Pulmonary artery endothelial cell (primary cell): ENCODE data around the gene PGBD4. TPM values are rescaled to one million over a fixed set of nuclear protein-coding genes. Genes with fewer than 3 reads are reported as not detected.
A peak's percentile ranks its signal among the peaks of the same experiment; 100 is the strongest.

ENCODE experiments used
- DNase-seq: peaks from one replicate; pipeline ENCODE4 v3.0.0-alpha.2; 2011; ENCODE audit warnings: low read depth, low spot score
- total RNA-seq: library from RNA; depleted of rRNA; stranded (reverse); fragments of >200 nt; gene quantifications from 2 replicates; pipeline ENCODE4 v1.2.3, GENCODE V29; 2014

PGBD4 gene
- 1.1 and 1.7 TPM in 2 replicates for total RNA-seq

DNA sequence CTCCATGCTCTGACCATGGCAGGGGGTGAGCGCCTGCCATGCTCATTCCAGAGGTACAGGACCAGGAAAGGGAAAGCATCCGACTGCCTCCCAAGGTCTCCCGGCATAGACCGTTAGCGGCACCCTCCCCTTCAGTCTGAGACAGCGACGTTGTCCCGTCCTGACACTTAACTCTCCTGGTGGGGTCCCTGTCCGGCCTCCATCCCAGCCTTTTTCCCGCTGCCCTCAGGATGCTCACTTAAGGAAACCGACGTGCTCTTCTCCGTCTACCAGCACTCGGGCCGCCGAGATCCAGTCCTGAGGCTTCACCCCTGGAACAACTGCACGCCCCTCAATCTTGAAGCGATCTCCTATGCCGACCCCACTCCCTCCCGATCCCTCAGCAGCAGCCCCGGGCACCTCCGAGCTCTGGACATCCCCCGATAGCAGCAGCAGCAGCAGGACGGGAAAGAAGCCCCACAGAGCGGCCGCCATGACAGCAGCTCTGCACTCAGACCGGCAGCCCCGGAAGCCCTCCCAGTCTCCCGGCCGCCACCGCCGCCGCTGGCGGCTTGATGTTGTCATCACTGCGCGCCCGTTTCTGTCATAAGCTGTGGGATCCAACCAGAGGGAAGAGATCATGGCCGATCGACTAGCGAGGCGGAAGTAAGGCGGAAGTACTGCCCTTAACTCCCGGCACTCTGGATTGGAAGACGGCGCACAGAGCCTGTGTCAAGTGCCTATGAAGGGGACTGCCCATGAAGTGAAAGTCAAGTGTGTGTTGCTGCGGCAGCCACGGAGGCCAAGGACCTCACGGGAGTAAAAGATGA, at the start of gene PGBD4, which contains the start of gene EMC7:
TSS of gene PGBD4 (plus strand) at position 718 of the 809 bp plus-strand sequence. CDS start 449 bp downstream, outside the sequence.
TSS of gene EMC7 (minus strand) at position 497 of the 809 bp plus-strand sequence. CDS start at position 474, 23 bp downstream.
- DNase-seq, result peak; percentile 99

DNA sequence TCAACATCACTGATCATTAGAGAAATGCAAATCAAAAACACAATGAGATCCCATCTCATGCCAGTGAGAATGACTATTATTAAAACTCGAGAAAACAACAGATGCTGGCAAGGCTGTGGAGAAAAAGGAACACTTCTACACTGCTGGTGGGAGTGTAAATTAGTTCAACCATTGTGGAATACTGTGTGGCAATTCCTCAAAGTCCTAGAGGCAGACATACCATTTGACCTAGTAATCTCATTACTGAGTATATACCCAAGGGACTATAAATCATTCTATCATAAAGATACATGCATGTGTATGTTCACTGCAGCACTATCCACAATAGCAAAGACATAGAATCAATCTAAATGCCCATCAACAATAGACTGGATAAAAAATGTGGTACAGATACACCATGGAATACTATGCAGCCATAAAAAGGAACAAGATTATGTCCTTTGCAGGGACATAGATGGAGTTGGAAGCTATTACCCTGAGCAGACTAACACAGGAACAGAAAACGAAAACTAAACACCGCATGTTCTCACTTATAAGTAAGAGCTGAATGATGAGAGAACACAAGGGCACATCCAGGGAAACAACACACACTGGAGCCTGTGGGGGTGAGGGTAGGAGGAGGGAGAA, 47.7 kb upstream of the PGBD4 start:
- no peak for DNase-seq

DNA sequence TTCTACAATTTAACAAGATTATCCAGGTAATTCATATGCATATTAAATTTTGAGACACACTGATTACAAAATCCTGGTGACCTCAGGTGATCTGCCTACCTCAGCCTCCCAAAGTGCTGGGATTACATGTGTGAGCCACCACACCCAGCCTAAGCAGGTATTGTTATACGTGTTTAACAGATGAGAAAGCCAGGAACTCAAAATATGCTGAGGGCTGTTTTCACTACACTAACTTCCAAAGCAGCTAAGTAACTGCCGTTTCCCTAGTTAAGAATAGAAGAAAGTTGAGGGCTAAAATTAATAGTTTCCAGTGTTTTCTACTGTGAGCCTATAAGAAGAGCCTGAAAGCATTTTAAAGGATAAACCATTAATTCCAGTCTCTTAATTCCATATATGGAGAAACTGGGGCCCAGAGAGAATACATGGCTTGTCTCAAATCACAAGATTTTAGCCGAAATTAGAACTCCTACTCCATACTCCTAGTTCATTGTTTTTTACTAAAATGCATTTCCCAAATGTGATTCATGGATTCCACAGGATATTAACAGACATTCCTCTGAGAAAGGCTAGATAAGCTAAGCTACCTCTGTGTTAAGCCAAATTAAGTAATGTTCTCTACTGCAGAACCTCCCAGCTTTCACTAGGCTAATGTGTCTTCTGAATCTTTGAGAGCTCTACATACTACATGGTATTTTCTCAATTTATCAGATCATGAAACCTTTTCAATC, 45.9 kb upstream of the PGBD4 start:
- DNase-seq, result peak; percentile 57

DNA sequence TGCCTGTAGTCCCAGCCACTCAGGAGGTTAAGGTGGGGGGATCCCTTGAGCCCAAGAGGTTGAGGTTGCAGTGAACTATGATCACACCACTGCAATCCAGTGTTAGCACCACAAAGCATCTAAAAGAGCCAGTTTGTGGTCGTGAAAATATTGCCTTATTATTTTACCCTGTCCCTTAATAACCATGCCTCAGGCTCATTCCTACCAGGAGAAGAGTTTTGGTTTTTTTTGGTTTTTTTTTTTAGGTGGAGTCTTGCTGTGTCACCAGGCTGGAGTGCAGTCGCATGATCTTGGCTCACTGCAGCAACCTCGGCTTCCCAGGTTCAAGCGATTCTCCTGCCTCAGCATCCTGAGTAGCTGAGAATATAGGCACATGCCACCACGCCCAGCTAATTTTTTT, 45.0 kb upstream of the PGBD4 start:
- no peak for DNase-seq

DNA sequence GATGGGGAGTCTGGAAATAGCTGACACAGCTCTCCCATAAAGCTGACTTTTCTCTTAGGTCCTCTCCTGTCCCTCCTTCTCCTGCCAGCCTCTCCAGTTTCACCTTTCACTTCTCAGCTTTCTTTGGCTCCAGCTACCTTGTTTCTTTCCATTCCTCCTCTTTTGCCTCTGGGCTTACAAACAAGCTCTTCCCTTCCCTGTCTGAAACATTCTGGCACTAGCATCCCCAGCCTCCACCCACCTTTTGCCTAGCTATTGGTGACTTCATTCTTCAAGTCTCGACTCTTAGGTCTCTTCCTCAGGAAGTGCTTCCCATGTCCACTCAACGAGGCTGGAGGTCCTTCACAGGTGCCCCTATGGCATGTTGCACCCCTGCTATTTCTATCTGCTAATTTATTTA, 42.4 kb upstream of the PGBD4 start:
- DNase-seq, result no peak

DNA sequence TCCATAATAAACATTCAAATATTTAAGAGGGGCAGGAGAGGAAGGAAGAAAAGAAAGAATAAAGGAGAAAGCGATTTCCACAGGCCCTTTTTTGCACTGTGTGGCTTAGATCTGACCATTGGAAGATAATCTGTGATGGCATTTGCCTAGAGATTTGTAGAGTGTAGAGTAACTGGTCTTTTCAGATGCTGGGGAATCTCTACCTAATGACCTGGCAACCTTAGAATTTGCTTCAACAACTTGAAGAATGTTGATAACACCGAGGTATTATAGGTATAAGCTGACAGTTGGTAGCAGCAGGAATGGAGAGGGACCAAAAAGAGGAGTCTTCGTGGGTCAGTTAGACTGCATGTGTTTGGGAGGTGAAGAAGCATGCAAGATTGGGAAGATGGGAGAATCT, 41.9 kb upstream of the PGBD4 start:
- no peak for DNase-seq

DNA sequence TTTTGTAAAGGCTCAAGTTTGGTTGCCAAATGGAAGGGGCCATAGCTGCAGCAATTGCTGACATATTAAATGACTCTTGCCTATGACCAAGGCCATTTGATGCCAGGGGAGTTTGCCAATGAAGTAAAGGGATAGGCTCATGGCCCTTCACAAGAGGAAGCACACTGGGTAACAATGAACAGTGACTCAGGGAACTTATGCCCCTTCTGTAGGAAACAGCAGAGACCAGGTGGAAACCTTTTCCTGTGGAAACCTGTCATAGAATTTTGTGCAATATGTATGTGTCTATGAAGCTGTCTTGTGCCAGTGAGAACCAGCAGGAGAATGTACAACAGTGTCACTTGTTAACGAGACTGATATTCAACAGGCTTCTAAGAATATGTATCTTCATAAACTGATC, 37.4 kb upstream of the PGBD4 start:
- no peak for DNase-seq

DNA sequence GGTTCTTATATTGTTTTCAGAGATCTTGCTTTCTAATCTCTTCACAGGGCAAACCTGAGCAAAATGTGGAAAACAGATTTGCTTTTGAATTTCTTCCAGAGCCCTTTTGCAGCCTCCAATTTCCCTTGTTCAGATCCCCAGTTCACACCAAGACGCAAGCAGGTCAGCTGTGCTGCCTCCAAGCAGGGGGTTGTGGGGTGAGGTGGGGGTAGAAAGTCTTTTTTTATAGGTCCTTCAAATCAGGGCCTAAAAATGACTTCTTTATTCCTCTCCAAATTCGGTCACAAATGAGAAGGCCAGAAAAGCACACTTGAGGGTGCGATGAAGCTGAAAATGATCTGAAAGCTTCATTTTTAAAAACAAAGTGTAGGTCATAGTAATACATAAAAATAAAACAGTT, 36.6 kb upstream of the PGBD4 start:
- no peak for DNase-seq

DNA sequence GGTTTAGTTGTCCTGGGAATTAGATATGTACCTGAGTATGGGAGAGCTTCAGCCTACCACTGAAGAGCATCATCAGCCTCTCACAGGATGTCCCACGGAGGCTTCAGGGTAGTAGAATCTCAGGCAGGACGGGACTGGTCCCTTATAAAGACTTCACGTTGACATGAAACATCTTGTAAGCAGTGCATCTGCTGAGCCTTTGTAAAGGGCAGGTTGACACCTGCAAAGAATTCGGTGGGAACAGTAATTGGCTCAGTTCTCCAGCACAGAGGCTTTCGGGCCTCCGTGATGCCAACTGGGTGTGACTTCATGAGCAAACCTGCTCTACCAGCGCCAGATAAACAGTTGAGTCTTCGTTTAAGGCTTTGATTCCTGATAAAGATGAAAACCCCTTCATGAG, 35.9 kb upstream of the PGBD4 start:
- DNase-seq, result no peak

DNA sequence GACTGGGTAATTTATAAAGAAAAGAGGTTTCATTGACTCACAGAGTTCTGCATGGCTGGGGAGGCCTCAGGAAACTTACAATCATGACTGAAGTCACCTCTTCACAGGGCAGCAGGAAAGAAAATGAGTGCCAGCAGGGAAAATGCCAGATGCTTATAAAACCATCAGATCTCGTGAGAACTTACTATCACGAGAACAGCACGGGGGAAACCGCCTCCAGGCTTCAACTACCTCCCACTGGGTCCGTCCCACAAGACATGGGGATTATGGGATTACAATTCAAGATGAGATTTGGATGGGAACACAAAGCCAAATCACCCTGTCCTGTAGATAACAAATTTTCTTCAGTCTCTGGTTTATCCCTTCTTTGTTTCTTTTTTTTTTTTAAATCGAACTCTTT, 31.9 kb upstream of the PGBD4 start:
- DNase-seq, result no peak

DNA sequence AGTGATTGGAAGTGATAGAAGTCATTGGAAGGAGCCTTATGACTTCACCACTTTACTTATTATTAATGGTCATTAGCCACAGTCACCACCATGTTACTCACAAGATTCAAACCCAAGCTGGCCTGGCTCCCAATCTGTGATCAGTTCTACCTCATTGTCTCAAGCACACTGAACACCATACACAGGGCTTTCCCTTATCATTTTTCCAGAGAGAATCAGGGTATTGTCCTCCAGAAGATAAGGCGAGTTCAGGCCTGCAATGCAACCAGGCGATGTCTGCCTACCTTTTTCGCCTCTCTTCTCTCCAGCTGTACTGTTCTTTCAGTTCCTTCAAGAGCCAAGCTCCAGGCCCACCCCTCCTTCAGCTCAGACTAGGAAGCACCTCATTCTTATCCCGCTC, 25.1 kb upstream of the PGBD4 start:
- DNase-seq, result no peak

DNA sequence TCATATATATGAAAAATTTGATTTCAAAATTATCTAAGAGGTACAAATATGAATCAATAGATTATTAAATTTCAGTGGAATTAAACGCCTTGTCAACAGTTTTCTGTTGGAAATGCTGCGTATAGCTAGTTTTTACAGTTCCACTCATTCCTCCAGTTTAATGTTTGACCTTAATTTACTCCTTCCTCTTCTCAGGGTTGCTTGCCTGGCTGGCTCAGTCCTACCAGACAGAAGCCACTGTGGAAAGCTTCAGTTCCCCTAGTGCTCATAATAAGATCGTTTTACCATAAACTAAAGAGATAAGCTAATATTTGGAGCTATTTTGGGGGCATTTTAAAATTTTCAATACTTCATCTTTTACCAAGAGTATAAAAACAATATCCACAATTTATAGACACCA, 23.0 kb upstream of the PGBD4 start:
- DNase-seq, result no peak

DNA sequence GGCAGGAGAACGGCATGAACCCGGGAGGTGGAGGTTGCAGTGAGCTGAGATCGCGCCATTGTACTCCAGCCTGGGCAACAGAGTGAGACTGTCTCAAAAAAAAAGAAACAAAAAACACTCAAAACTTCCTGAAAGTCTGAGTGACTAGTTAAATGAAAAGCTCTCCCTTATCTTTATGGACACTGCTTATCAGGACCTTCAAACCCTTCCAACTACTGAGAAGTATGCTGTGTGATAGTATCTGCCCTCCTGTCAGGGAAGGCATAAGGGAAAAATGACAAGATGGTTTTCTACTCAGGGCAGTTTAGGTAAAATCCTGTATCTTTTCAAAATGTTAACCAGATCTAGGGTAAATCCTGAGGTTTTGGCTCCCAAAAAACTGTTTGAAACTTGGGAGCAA, 22.0 kb upstream of the PGBD4 start:
- no peak for DNase-seq

DNA sequence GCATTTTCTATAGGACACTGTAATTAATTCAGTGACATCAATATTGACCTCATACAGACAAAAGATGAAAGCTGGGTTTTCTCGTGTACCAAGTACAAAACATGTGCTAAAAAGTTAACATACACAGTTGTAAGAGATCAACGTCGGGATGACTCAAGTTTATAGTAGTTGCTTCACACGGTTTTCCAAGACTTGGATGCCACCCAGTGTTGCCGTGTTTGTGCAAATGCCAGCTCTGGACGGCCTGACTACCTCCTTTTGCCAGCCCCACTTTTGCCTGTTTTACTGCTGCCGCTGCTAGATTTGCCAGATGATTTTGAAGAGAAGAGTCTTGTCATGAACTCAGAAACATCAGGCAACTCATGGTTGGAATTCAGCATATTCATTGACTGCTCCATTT, 17.8 kb upstream of the PGBD4 start:
- no peak for DNase-seq

DNA sequence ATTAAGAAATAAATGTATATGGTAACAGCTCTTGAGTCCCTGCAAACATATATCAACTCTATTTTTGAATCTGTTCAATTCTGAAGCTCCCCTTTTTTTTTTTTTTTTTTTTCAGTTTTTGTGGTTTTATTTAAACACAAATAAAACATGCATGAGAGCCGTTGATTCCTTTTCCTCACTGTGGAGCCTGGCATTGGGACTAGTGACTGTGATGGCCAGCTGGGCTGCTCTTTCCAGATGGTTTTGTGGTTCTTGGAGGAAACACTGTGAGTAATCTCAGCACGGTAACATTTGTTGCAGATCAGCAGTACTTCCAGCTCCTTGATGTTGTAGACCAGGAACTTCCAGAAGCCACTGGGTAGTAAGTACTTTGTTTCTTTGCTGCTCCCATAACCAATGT, 16.1 kb upstream of the PGBD4 start:
- no peak for DNase-seq

DNA sequence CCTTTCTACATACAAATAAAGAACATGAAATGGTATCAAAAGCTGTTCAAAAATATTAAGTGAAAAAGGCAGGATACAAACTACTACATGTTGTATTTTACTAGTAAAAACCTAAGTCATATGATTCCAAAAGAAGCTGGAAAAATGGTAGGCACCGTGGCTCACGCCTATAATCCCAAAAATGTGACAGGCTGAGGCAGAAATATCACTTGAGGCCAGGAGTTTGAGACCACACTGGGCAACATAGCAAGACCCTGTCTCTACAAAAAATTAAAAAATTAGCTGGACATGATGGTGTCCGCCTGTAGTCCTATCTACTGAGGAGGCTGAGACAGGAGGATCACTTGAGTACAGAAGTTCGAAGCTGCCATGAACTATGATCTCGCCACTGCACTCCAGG, 2.0 kb upstream of the PGBD4 start:
- no peak for DNase-seq

DNA sequence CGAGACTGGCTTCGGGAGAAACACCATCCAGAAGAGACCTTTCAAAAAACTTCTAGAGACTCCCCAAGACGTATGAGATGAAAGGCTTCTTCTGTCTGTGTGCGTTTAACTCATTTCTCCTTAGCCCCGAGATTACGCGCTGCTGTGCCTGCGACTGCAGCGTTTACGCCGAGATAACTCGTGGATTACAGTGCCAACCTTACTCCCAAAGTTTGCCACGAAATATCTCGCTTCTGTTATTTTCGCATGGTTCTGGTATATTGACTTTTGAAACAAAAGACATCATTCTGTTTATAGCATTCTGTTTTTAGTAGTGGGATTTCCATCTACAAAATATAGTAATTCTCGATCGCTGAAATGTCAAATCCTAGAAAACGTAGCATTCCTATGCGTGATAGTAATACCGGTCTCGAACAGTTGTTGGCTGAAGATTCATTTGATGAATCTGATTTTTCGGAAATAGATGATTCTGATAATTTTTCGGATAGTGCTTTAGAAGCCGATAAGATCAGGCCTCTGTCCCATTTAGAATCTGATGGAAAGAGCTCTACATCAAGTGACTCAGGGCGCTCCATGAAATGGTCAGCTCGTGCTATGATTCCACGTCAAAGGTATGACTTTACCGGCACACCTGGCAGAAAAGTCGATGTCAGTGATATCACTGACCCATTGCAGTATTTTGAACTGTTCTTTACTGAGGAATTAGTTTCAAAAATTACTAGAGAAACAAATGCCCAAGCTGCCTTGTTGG, 467 bp downstream of the PGBD4 start:
- DNase-seq, result no peak

DNA sequence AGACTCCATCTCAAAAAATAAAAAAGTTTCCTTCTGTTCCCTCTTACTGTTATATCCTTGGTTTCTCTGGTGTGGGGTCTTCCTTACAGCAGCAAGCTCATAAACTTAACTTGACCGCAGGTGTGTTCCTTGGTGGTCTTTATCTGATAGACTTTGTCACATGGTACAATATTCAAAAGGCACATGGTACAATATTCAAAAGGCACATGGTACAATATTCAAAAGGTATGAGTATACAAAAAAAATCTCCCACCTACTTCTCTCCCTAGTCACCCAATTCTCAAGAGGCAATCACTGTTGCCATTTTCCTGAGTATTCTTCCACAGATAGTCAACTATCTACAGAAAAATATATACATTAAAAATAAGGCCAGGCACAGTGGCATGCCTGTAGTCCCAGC, 4.5 kb downstream of the PGBD4 start:
- no peak for DNase-seq

DNA sequence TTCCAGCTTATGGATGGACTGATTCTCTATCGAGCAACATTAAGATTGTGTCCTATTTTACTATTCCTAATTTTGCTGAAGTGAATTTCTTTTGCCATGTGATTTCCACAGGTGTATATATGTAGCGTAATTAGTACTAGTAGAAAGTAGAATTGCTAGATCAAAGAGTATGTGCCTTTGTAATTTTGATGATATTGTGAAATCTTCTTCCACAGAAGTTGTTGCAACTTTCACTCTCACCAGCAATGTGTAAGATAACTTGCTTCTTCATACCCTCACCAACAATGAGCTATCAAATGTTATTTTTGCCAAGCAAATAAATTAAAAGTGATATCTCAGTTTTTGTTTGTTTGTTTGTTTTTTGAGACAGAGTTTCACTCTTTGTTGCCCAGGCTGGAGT, 5.4 kb downstream of the PGBD4 start:
- no peak for DNase-seq

DNA sequence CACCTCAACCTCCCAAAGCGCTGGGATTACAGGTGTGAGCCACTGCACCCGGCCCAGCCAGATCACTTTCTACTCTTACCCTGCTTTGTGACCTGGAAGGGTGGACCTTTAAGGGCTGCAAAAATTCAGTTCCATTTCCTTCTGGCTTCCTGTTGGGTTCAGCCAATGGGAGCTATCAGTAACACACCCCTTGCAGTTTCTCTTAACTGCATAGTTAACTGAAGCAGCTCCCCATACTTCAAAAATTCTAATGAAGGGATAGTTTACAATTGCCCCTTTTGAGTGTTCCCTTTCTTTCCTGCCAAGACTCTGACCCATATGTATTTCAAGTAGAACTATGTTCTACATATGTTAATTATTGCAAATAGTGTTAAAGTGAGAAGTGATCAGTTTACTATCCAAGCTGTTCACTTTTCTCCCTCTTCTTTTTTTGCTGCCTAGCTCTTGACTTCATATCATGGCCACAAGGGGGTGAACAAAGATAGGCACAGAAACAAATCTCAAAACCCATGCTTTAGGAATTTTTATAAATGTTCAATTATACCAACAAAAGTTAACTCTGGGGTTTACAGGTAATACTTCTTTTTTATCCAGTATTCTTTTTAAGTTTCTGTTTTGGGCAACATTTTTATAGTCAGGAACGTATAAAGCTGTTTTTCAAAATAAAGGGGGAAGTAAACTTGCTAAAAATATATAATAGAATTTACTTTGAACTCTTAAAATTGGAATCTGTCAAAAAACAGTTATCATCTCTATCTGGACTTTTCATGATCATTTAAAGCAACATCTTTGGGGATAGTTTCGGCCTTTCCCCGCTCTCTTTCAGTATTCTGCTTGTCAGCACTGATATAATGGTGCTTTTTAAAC, 8.1 kb downstream of the PGBD4 start:
- no peak for DNase-seq

DNA sequence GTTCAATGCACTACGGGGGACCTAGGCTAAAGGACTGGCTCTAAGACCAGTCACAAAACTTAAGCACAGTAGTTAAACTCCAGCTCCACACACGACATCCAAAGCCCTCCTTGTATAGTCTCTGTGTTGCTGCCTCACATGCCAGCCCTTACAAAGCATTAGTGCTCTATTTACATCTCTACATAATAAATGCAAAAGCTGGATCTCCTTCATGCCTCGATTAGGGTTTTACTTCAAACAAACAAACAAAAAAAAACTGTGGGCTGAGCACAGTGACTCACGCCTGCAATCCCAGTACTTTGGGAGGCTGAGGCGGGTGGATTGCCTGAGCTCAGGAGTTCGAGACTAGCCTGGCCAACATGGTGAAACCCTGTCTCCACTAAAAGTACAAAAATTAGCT, 9.6 kb downstream of the PGBD4 start:
- no peak for DNase-seq
